OCI-LY1 (cell line): ENCODE data around the gene SHCBP1.

Source experiments
- H2AFZ ChIP-seq: fragments of 200-600 bp; sonication (generic), shearing (Covaris generic); 2 replicates; pipeline ENCODE4 v1.6.0; 2014; ENCODE audit warnings: antibody characterized with exemption, mild to moderate bottlenecking, low read length
- H3F3A ChIP-seq: fragments of 200-600 bp; sonication (generic), shearing (Covaris generic); 2 replicates; pipeline ENCODE4 v1.6.0; 2014; ENCODE audit warnings: mild to moderate bottlenecking, antibody characterized with exemption, low read length, moderate library complexity; ENCODE audit not compliant: insufficient read depth
- H3K27ac ChIP-seq: fragments of 200-600 bp; sonication (generic); 2 replicates; pipeline ENCODE4 v1.5.1; 2014; ENCODE audit warnings: low read length, mixed run types, mild to moderate bottlenecking, low read depth; ENCODE audit not compliant: poor library complexity, severe bottlenecking
- H3K27me3 ChIP-seq: fragments of 200-600 bp; sonication (generic); 2 replicates; pipeline ENCODE4 v1.6.0; 2014; ENCODE audit warnings: antibody characterized with exemption, mild to moderate bottlenecking, low read length, moderate library complexity; ENCODE audit not compliant: insufficient read depth
- H3K36me3 ChIP-seq: fragments of 200-600 bp; sonication (generic); 2 replicates; pipeline ENCODE4 v1.6.1; 2014; ENCODE audit warnings: mild to moderate bottlenecking, antibody characterized with exemption, low read length, moderate library complexity, mixed read lengths; ENCODE audit not compliant: insufficient read depth
- H3K4me1 ChIP-seq: fragments of 200-600 bp; sonication (generic); 2 replicates; pipeline ENCODE4 v1.5.1; 2014; ENCODE audit warnings: mild to moderate bottlenecking, low read length, moderate library complexity; ENCODE audit not compliant: insufficient read depth, severe bottlenecking
- H3K4me2 ChIP-seq: fragments of 200-600 bp; sonication (generic), shearing (Covaris generic); 2 replicates; pipeline ENCODE4 v1.6.1; 2014; ENCODE audit warnings: low read length
- H3K4me3 ChIP-seq: fragments of 200-600 bp; sonication (generic); 2 replicates; pipeline ENCODE4 v1.5.1; 2014; ENCODE audit warnings: low read length, low read depth, mild to moderate bottlenecking, mixed read lengths; ENCODE audit not compliant: poor library complexity, severe bottlenecking
- H3K79me2 ChIP-seq: fragments of 200-600 bp; shearing (Covaris generic); 2 replicates; pipeline ENCODE4 v1.6.1; 2016; ENCODE audit warnings: mixed run types, low read length, mixed read lengths; ENCODE audit not compliant: insufficient read depth
- H3K9ac ChIP-seq: fragments of 200-600 bp; sonication (generic), shearing (Covaris generic); 2 replicates; pipeline ENCODE4 v1.6.1; 2014; ENCODE audit warnings: mild to moderate bottlenecking, low read length, mixed read lengths
- H3K9me2 ChIP-seq: fragments of 200-600 bp; sonication (generic), shearing (Covaris generic); 2 replicates; pipeline ENCODE4 v1.6.1; 2014; ENCODE audit warnings: low read depth, mild to moderate bottlenecking, low read length, mixed read lengths
- H3K9me3 ChIP-seq: fragments of 200-600 bp; shearing (Covaris generic); 2 replicates; pipeline ENCODE4 v1.6.1; 2014; ENCODE audit warnings: low read length, mixed read lengths
- H4K20me1 ChIP-seq: fragments of 200-600 bp; sonication (generic), shearing (Covaris generic); 2 replicates; pipeline ENCODE4 v1.6.0; 2016; ENCODE audit warnings: mild to moderate bottlenecking, low read length; ENCODE audit not compliant: insufficient read depth
- EZH2 ChIP-seq: fragments of 200-600 bp; sonication (generic), shearing (Covaris generic); IDR thresholded peaks from 2 replicates; pipeline ENCODE4 v1.8.0; 2017; ENCODE audit warnings: borderline replicate concordance, mixed run types, mild to moderate bottlenecking, antibody characterized with exemption, low read length, moderate library complexity, mixed read lengths
- TF ChIP-seq, protein P1 (sequence below): fragments of 200-600 bp; sonication (generic), shearing (Covaris generic); IDR thresholded peaks from 2 replicates; pipeline ENCODE4 v1.5.1; 2017; ENCODE audit warnings: mild to moderate bottlenecking, antibody characterized with exemption, low read length, moderate library complexity, mixed read lengths

Gene SHCBP1

DNA sequence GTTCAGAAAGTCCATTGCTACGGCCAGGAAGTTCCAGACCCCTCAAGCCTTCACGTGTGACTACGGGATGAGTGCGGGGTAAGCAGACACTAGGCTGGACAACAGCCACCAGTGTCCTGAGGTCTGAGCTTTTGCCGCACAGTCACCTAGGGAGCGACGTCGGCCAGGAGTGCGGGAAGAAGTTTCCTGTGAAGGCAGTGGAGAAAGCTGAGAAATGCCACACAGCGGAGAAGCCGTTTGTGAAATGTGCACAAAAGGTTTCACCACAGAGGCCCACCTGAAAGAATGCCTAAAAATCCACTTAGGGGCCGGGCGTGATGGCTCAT, 47.4 kb downstream of the SHCBP1 start:
- H3F3A ChIP-seq, result no peaks in the 10 kb centered on the region
- H3K4me2 ChIP-seq, result peak overlapping the region; percentile 24; the same call in 1 of the 2 replicates
- H3K27ac ChIP-seq, result no peak overlapping the region
- no peak overlapping the region; the same call in 1 of the 2 replicates for H3K9ac ChIP-seq
- H3K27me3 ChIP-seq, result no peaks in the 10 kb centered on the region
- no peaks in the 10 kb centered on the region for H3K4me1 ChIP-seq
- no peaks in the 10 kb centered on the region for H3K9me3 ChIP-seq
- H4K20me1 ChIP-seq, result no peaks in the 10 kb centered on the region
- H3K79me2 ChIP-seq, result no peaks in the 10 kb centered on the region
- H3K4me3 ChIP-seq, result no peak overlapping the region
- no peaks in the 10 kb centered on the region for H3K9me2 ChIP-seq
- no peak overlapping the region for H2AFZ ChIP-seq
- TF ChIP-seq, protein P1, sequence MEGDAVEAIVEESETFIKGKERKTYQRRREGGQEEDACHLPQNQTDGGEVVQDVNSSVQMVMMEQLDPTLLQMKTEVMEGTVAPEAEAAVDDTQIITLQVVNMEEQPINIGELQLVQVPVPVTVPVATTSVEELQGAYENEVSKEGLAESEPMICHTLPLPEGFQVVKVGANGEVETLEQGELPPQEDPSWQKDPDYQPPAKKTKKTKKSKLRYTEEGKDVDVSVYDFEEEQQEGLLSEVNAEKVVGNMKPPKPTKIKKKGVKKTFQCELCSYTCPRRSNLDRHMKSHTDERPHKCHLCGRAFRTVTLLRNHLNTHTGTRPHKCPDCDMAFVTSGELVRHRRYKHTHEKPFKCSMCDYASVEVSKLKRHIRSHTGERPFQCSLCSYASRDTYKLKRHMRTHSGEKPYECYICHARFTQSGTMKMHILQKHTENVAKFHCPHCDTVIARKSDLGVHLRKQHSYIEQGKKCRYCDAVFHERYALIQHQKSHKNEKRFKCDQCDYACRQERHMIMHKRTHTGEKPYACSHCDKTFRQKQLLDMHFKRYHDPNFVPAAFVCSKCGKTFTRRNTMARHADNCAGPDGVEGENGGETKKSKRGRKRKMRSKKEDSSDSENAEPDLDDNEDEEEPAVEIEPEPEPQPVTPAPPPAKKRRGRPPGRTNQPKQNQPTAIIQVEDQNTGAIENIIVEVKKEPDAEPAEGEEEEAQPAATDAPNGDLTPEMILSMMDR, result no peak
- no peaks in the 10 kb centered on the region; the same call in 1 of the 2 replicates for H3K36me3 ChIP-seq

DNA sequence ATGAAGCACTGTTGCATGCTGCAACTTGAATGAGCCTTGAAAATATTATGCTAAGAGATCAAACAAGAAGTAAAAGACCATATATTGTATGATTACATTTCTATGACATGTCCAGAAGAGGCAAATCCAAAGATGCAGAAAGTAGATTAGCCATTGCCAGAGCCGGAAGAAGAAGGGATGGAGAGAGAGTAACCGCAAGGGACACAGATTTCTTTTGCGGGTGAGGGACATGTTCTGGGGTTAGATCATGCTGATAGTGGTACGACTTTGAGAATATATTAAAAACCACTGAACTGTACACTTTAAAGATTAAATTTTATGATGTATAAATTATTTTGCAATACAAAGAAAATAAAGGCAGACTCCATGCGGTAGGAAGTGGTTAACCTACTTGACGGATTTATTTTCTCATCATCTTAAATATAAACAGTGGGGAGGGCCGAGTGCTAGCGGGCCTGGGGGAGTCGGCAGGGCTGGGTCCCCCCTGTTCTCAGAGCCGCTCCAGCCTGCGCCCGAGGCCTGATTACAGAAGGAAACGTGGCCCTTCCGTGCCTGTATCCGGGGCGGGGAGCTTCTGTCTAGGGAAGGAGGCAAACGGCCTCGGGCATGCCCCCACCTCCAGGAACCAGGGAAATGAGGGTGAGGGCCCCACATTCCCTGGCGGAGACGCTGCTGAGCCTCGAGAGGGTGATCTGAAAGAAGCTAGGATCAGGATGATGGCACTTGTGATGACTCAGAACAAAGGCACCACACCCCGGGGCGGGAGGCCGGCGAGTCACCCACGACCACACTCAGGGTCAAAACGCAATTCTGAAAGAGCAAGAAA, 48.0 kb downstream of the SHCBP1 start:
- Histone ChIP-seq H4K20me1 (no peaks in the 10 kb centered on the region), H3K9me2 (no peaks in the 10 kb centered on the region), H3K79me2 (no peaks in the 10 kb centered on the region), H3K36me3 (no peaks in the 10 kb centered on the region; the same call in 1 of the 2 replicates), H3K9me3 (no peaks in the 10 kb centered on the region), H2AFZ (no peak overlapping the region), H3K9ac (no peak overlapping the region; the same call in 1 of the 2 replicates), H3K4me3 (no peak overlapping the region), H3K4me2 (peak overlapping the region; percentile 24; the same call in 1 of the 2 replicates), H3K27me3 (no peaks in the 10 kb centered on the region), H3F3A (no peaks in the 10 kb centered on the region), H3K4me1 (no peaks in the 10 kb centered on the region), H3K27ac (no peak overlapping the region)
- TF ChIP-seq, protein P1, result no peak
- TF ChIP-seq EZH2, result no peak

DNA sequence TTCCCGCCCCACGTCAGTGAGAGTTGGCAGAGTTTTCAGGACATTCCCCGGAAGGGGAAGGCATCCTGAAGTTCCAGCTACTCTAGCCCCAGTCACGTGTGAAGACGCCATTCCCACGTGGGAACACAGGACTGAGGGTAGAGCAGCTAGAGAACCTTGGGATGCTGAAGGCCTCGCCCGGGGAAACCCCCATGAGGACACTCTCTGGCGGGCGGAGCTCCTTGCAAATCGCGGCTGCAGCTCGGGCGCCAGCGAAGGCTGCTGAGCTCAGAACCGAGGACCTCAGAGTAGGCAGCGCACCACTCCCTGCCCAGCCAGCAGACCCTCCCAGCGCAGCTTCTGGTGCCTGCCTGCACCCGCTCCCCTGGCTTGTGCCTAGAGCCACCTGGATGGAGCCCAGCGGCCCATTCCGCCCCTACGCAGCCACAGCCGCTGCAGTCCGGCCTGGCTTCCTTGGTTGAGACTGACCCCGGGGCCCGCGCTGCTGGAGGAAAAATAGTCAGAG, 51.9 kb downstream of the SHCBP1 start:
- Histone ChIP-seq H3K27ac (no peak overlapping the region), H4K20me1 (no peaks in the 10 kb centered on the region), H3K4me3 (no peak overlapping the region), H3K4me1 (no peaks in the 10 kb centered on the region), H3K36me3 (no peaks in the 10 kb centered on the region), H3K79me2 (no peaks in the 10 kb centered on the region), H3K9me2 (no peaks in the 10 kb centered on the region), H3K27me3 (no peaks in the 10 kb centered on the region), H3F3A (no peaks in the 10 kb centered on the region), H3K9ac (no peak overlapping the region), H3K4me2 (no peak overlapping the region), H2AFZ (no peak overlapping the region), H3K9me3 (no peaks in the 10 kb centered on the region)
- no peak for TF ChIP-seq EZH2
- TF ChIP-seq, protein P1, result no peak
